Sigmoid colon (tissue), 4 donors: ENCODE measurements around the gene SMU1.

Source experiments
- EP300 ChIP-seq, 4 donors: sonication (generic); formaldehyde crosslinking; IDR thresholded peaks; one replicate each; pipeline ENCODE4 v1.6.1; 2017; ENCODE audit warnings: antibody characterized with exemption in 4 of 4
- POLR2A ChIP-seq, 2 donors: fragments of 450-650 bp; IDR thresholded peaks; one replicate each; pipeline ENCODE4 v1.6.1; 2016; ENCODE audit warnings: antibody characterized with exemption in 2 of 2, mild to moderate bottlenecking in 2 of 2, moderate library complexity in 2 of 2
- POLR2AphosphoS5 ChIP-seq, 4 donors: sonication (generic); formaldehyde crosslinking; IDR thresholded peaks; one replicate each; pipeline ENCODE4 v1.6.1; 2017; ENCODE audit warnings: antibody characterized with exemption in 4 of 4
- TF ChIP-seq, protein P1 (sequence below), 4 experiments: fragments of 450-650 bp in 3 of 4; fragments of 200-600 bp in 1 of 4; IDR thresholded peaks; one replicate each; pipeline ENCODE4 v1.5.1; 2016 to 2019; ENCODE audit warnings: antibody characterized with exemption in 4 of 4, mild to moderate bottlenecking in 3 of 4, moderate library complexity in 2 of 4

- no peak for TF ChIP-seq POLR2A (IDR thresholded peaks at IDR 0.05)
- no peak for TF ChIP-seq EP300 (IDR thresholded peaks at IDR 0.05)
- TF ChIP-seq, protein P1, sequence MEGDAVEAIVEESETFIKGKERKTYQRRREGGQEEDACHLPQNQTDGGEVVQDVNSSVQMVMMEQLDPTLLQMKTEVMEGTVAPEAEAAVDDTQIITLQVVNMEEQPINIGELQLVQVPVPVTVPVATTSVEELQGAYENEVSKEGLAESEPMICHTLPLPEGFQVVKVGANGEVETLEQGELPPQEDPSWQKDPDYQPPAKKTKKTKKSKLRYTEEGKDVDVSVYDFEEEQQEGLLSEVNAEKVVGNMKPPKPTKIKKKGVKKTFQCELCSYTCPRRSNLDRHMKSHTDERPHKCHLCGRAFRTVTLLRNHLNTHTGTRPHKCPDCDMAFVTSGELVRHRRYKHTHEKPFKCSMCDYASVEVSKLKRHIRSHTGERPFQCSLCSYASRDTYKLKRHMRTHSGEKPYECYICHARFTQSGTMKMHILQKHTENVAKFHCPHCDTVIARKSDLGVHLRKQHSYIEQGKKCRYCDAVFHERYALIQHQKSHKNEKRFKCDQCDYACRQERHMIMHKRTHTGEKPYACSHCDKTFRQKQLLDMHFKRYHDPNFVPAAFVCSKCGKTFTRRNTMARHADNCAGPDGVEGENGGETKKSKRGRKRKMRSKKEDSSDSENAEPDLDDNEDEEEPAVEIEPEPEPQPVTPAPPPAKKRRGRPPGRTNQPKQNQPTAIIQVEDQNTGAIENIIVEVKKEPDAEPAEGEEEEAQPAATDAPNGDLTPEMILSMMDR (IDR thresholded peaks at IDR 0.05): no peak
- no peak for TF ChIP-seq POLR2AphosphoS5 (IDR thresholded peaks at IDR 0.05)
These were observed 35.6 kb upstream of the SMU1 start for GRCh38 chr9:33112094-33112493.
